Liver (tissue), 9 donors: ENCODE measurements around the gene CRP. TPM values are rescaled to one million over a fixed set of nuclear protein-coding genes. Genes with fewer than 3 reads are reported as not detected.
"Not testable (repeated sequence)": the region's sequence is repeated elsewhere in the genome, so short reads cannot be mapped to it uniquely, and the experiment has no call there.

ENCODE experiments used
- DNase-seq: peaks from one replicate; pipeline ENCODE4 v3.0.0-alpha.2; 2017; ENCODE audit warnings: low spot score
- H3K27ac ChIP-seq, 2 donors: one replicate each; pipeline ENCODE4 v1.7.0; 2013; ENCODE audit warnings: inconsistent platforms in 2 of 2, low read length in 2 of 2, control low read depth in 1 of 2, low read depth in 1 of 2, mild to moderate bottlenecking in 1 of 2
- H3K27me3 ChIP-seq, 4 donors: one replicate each; pipeline versions ENCODE4 v1.6.1 to v1.7.0; 2013; ENCODE audit warnings: low read length in 3 of 4, inconsistent platforms in 1 of 4, mild to moderate bottlenecking in 1 of 4, moderate library complexity in 1 of 4; ENCODE audit not compliant: control insufficient read depth in 4 of 4, insufficient read depth in 4 of 4
- H3K36me3 ChIP-seq, 4 donors: one replicate each; pipeline versions ENCODE4 v1.6.1 to v1.7.0; 2013; ENCODE audit warnings: low read length in 3 of 4, mild to moderate bottlenecking in 3 of 4, low read depth in 1 of 4, moderate library complexity in 1 of 4; ENCODE audit not compliant: control insufficient read depth in 4 of 4, insufficient read depth in 3 of 4
- H3K4me1 ChIP-seq, 4 donors: one replicate each; pipeline versions ENCODE4 v1.6.1 to v1.7.0; 2013; ENCODE audit warnings: low read length in 3 of 4, mild to moderate bottlenecking in 3 of 4, moderate library complexity in 1 of 4; ENCODE audit not compliant: control insufficient read depth in 4 of 4, insufficient read depth in 4 of 4
- H3K4me3 ChIP-seq, 3 donors: one replicate each; pipeline versions ENCODE4 v1.6.1 to v1.7.0; 2013; ENCODE audit warnings: low read length in 3 of 3, control low read depth in 1 of 3, low read depth in 1 of 3, mild to moderate bottlenecking in 1 of 3
- H3K9ac ChIP-seq, 2 donors: one replicate each; pipeline ENCODE4 v1.7.0; 2013; ENCODE audit warnings: low read length in 2 of 2, mild to moderate bottlenecking in 2 of 2, moderate library complexity in 2 of 2, control low read depth in 1 of 2, low read depth in 1 of 2
- H3K9me3 ChIP-seq, 4 donors: one replicate each; pipeline versions ENCODE4 v1.6.1 to v1.7.0; 2013; ENCODE audit warnings: low read length in 3 of 4; ENCODE audit not compliant: control insufficient read depth in 4 of 4
- CTCF ChIP-seq: fragments of 150-350 bp; IDR thresholded peaks from 2 replicates; pipeline ENCODE4 v1.5.1; 2017; ENCODE audit warnings: improper control_type of control experiment, low read depth, low read length; ENCODE audit not compliant: missing input control
- EGR1 ChIP-seq, 2 donors: IDR thresholded peaks; 2 replicates each; pipeline ENCODE4 v1.6.1; 2016 to 2018; ENCODE audit warnings: antibody characterized with exemption in 2 of 2, low read depth in 2 of 2
- FOXA1 ChIP-seq: IDR thresholded peaks from 2 replicates; pipeline ENCODE4 v1.6.1; 2016; ENCODE audit warnings: antibody characterized with exemption
- FOXA2 ChIP-seq: IDR thresholded peaks from 2 replicates; pipeline ENCODE4 v1.6.1; 2016; ENCODE audit warnings: antibody characterized with exemption
- GABPA ChIP-seq, 2 donors: IDR thresholded peaks in 1 of 2; conservative IDR thresholded peaks in 1 of 2; 2 replicates each; pipeline ENCODE4 v1.6.1; 2016; ENCODE audit warnings: antibody characterized with exemption in 2 of 2, mild to moderate bottlenecking in 1 of 2, moderate library complexity in 1 of 2
- HNF4A ChIP-seq, 2 donors: conservative IDR thresholded peaks; 2 replicates each; pipeline ENCODE4 v1.6.1; 2016; ENCODE audit warnings: antibody characterized with exemption in 2 of 2, mild to moderate bottlenecking in 2 of 2
- JUND ChIP-seq, 2 donors: IDR thresholded peaks; 2 replicates each; pipeline ENCODE4 v1.6.1; 2016; ENCODE audit warnings: antibody characterized with exemption in 2 of 2
- NR2F2 ChIP-seq: IDR thresholded peaks from 2 replicates; pipeline ENCODE4 v1.6.1; 2016; ENCODE audit warnings: antibody characterized with exemption
- RAD21 ChIP-seq, 2 donors: IDR thresholded peaks; 2 replicates each; pipeline ENCODE4 v1.6.1; 2016; ENCODE audit warnings: antibody characterized with exemption in 2 of 2, mild to moderate bottlenecking in 2 of 2
- RXRA ChIP-seq, 2 donors: IDR thresholded peaks; 2 replicates each; pipeline ENCODE4 v1.6.1; 2017 to 2018; ENCODE audit warnings: antibody characterized with exemption in 2 of 2, mild to moderate bottlenecking in 1 of 2
- SP1 ChIP-seq: IDR thresholded peaks from 2 replicates; pipeline ENCODE4 v1.6.1; 2018; ENCODE audit warnings: antibody characterized with exemption, mild to moderate bottlenecking
- TAF1 ChIP-seq: conservative IDR thresholded peaks from 2 replicates; pipeline ENCODE4 v1.6.1; 2016; ENCODE audit warnings: antibody characterized with exemption, mild to moderate bottlenecking
- YY1 ChIP-seq: IDR thresholded peaks from 2 replicates; pipeline ENCODE4 v1.6.1; 2016; ENCODE audit warnings: antibody characterized with exemption, mild to moderate bottlenecking
- ZBTB33 ChIP-seq: IDR thresholded peaks from 2 replicates; pipeline ENCODE4 v1.6.1; 2016; ENCODE audit warnings: antibody characterized with exemption
- WGBS: extraction: QIAGEN DNeasy Blood & Tissue Kit; methylation state at CpG from one replicate; pipeline ENCODE4 v1.1.7; 2013; 5-methylcytosine and 5-hydroxymethylcytosine counted together
- polyA plus RNA-seq, 2 donors: library from polyadenylated mRNA; stranded (reverse) in 1 of 2; unstranded in 1 of 2; fragments of 200-250 nt in 1 of 2; fragments of >200 nt in 1 of 2; fragmentation: Nextera tagmentation in 1 of 2; extraction: Ambion mirVana in 1 of 2; gene quantifications; one replicate each; pipeline versions ENCODE4 v1.2.1 to v1.2.3, GENCODE V29; 2013 to 2015
- total RNA-seq, 2 donors: library from RNA; depleted of rRNA; stranded (reverse); fragments of >200 nt; gene quantifications; one replicate each; pipeline ENCODE4 v1.2.3, GENCODE V29; 2014
- TF ChIP-seq, protein P1 (sequence below): IDR thresholded peaks from 2 replicates; pipeline ENCODE4 v1.6.1; 2016; ENCODE audit warnings: antibody characterized with exemption
- TF ChIP-seq, protein P2 (sequence below): IDR thresholded peaks from 2 replicates; pipeline ENCODE4 v1.6.1; 2016; ENCODE audit warnings: antibody characterized with exemption, mild to moderate bottlenecking
- donor health status: healthy.
- donor health status: healthy.
- donor health status: healthy.
- donor health status: healthy.
- donor health status: healthy.

CRP gene
- total and polyA plus RNA-seq, 4 donors, result 103 to 13,117 (median 4,465) TPM

GRCh38 chr1:159737238-159737916 lies 23.0 kb upstream of the CRP start (continued):
- TF ChIP-seq GABPA (IDR thresholded peaks at IDR 0.05 in 1 of 2, conservative IDR thresholded peaks at IDR 0.05 in 1 of 2) (no peak), NR2F2 (no peak), YY1 (no peak), RXRA (IDR thresholded peaks at IDR 0.05) (no peak), RAD21 (IDR thresholded peaks at IDR 0.05) (no peak), SP1 (no peak), TAF1 (no peak)

- not testable (repeated sequence) for H3K27ac ChIP-seq, H3K4me3 ChIP-seq, H3K36me3 ChIP-seq, H3K4me1 ChIP-seq, H3K27me3 ChIP-seq, H3K9ac ChIP-seq, DNase-seq, H3K9me3 ChIP-seq
- WGBS, result 97% methylated on average over 6 of the region's 6 CpGs
Observed at GRCh38 chr1:159723188-159723587, 8.8 kb upstream of the CRP start.

- no peak for TF ChIP-seq FOXA1
- H3K9me3 ChIP-seq, result peaks cover 3 to 9% (median 4%) of the 10 kb centered on the region in 4 donors
Observed at GRCh38 chr1:159719990-159720389, 5.6 kb upstream of the CRP start.

DNA sequence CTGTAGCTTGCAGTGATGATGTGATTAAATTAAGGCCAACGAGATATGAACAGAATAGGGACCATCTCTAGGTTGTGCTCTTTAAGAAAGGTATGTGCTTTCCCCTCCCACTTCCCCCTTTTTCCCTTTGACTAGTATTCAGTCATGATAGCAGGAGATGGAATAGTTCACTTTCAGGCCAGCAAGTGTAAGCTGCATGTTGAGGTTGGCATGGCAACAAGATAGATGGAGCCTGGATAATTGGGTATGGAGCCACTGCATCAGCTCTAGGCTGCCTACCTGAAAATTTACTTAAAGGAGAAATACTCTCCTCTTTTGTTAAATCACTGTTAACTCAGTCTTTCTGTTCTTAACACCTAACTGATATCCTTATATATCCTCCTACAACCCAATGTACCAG lies 1.5 kb upstream of the CRP start:
- H3K36me3 ChIP-seq, result no peaks in the 10 kb centered on the region
- peaks cover 0 to 6% (median 2%) of the 10 kb centered on the region in 4 donors for H3K9me3 ChIP-seq
- no peak overlapping the region for H3K4me3 ChIP-seq
- no peaks in the 10 kb centered on the region for H3K27me3 ChIP-seq
- no peak overlapping the region for H3K27ac ChIP-seq
- no peak for DNase-seq
- WGBS, result 84% methylated on average over 1 of the region's 1 CpG
- TF ChIP-seq RXRA (IDR thresholded peaks at IDR 0.05) (no peak), JUND (IDR thresholded peaks at IDR 0.05) (no peak), CTCF (no peak), RAD21 (IDR thresholded peaks at IDR 0.05) (no peak), ZBTB33 (no peak), EGR1 (IDR thresholded peaks at IDR 0.05; ENCODE audit: low read depth in 2 of 2) (no peak), HNF4A (conservative IDR thresholded peaks at IDR 0.05) (no peak), FOXA2 (no peak)
- TF ChIP-seq, protein P1, sequence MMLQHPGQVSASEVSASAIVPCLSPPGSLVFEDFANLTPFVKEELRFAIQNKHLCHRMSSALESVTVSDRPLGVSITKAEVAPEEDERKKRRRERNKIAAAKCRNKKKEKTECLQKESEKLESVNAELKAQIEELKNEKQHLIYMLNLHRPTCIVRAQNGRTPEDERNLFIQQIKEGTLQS, result no peak
- TF ChIP-seq, protein P2, sequence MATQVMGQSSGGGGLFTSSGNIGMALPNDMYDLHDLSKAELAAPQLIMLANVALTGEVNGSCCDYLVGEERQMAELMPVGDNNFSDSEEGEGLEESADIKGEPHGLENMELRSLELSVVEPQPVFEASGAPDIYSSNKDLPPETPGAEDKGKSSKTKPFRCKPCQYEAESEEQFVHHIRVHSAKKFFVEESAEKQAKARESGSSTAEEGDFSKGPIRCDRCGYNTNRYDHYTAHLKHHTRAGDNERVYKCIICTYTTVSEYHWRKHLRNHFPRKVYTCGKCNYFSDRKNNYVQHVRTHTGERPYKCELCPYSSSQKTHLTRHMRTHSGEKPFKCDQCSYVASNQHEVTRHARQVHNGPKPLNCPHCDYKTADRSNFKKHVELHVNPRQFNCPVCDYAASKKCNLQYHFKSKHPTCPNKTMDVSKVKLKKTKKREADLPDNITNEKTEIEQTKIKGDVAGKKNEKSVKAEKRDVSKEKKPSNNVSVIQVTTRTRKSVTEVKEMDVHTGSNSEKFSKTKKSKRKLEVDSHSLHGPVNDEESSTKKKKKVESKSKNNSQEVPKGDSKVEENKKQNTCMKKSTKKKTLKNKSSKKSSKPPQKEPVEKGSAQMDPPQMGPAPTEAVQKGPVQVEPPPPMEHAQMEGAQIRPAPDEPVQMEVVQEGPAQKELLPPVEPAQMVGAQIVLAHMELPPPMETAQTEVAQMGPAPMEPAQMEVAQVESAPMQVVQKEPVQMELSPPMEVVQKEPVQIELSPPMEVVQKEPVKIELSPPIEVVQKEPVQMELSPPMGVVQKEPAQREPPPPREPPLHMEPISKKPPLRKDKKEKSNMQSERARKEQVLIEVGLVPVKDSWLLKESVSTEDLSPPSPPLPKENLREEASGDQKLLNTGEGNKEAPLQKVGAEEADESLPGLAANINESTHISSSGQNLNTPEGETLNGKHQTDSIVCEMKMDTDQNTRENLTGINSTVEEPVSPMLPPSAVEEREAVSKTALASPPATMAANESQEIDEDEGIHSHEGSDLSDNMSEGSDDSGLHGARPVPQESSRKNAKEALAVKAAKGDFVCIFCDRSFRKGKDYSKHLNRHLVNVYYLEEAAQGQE, result no peak
- peaks cover 0 to 10% (median 0%) of the 10 kb centered on the region in 4 donors for H3K4me1 ChIP-seq
- no peak overlapping the region for H3K9ac ChIP-seq

More at GRCh38 chr1:159719990-159720389, 5.6 kb upstream of the CRP start:
- no peak for DNase-seq
- H3K27me3 ChIP-seq, result no peaks in the 10 kb centered on the region
- H3K27ac ChIP-seq, result no peak overlapping the region
- H3K36me3 ChIP-seq, result no peaks in the 10 kb centered on the region
- no peak overlapping the region for H3K9ac ChIP-seq
- no peaks in the 10 kb centered on the region for H3K4me1 ChIP-seq
- no peak overlapping the region for H3K4me3 ChIP-seq
- 86% methylated on average over 2 of the region's 2 CpGs for WGBS
